H1 (cell line): ENCODE data around the gene TMX2. TPM values are rescaled to one million over a fixed set of nuclear protein-coding genes. Genes with fewer than 3 reads are reported as not detected.

Source experiments
- CTCF ChIA-PET: fragments of 300-600 bp; sonication (Branson Sonifier 250); formaldehyde crosslinking; loops from one replicate; lab custom pipeline; 2021; ENCODE audit not compliant: partially characterized antibody; lab: Charles Lee
- POLR2A ChIA-PET: fragments of 300-600 bp; sonication (Branson Sonifier 250); formaldehyde crosslinking; loops from one replicate; lab custom pipeline; 2021; ENCODE audit warnings: inconsistent platforms; ENCODE audit not compliant: partially characterized antibody; lab: Charles Lee
- DNase-seq, 2 experiments: peaks; one replicate each; pipeline versions ENCODE4 v3.0.0 to v3.0.0-alpha.2; 2010 to 2022; ENCODE audit warnings: low spot score in 2 of 2, low read depth in 1 of 2, mixed read lengths in 1 of 2
- FAIRE-seq: peaks from 2 replicates; lab custom pipeline; 2011; peaks lifted over from hg19 to GRCh38; lab: Jason Lieb, UNC
- H2AFZ ChIP-seq: 2 replicates; pipeline ENCODE4 v1.8.1; 2012; ENCODE audit warnings: low read length, inconsistent platforms
- H2AK5ac ChIP-seq: 2 replicates; pipeline ENCODE4 v1.6.1; 2013; ENCODE audit warnings: low read depth, low read length
- H2BK120ac ChIP-seq: replicated peaks from 2 replicates; pipeline ENCODE3; 2013; ENCODE audit warnings: low read depth, low read length, inconsistent platforms
- H2BK12ac ChIP-seq: 2 replicates; pipeline ENCODE4 v1.6.1; 2013; ENCODE audit warnings: low read depth, low read length
- H2BK15ac ChIP-seq: 2 replicates; pipeline ENCODE4 v1.6.1; 2013; ENCODE audit warnings: low read length
- H2BK20ac ChIP-seq: 2 replicates; pipeline ENCODE4 v1.6.1; 2013; ENCODE audit warnings: low read length
- H2BK5ac ChIP-seq: 2 replicates; pipeline ENCODE4 v1.6.1; 2013; ENCODE audit warnings: low read depth, low read length
- H3K14ac ChIP-seq: 2 replicates; pipeline ENCODE4 v1.6.1; 2013; ENCODE audit warnings: inconsistent platforms; ENCODE audit not compliant: insufficient read length
- H3K18ac ChIP-seq: 2 replicates; pipeline ENCODE4 v1.6.1; 2013; ENCODE audit warnings: low read length; ENCODE audit errors: extremely low read depth
- H3K23ac ChIP-seq: 2 replicates; pipeline ENCODE4 v1.6.1; 2013; ENCODE audit warnings: inconsistent platforms; ENCODE audit not compliant: insufficient read length
- H3K23me2 ChIP-seq: 2 replicates; pipeline ENCODE4 v1.6.1; 2013; ENCODE audit warnings: low read depth, low read length
- H3K27ac ChIP-seq: 2 replicates; pipeline ENCODE4 v1.6.1; 2011; ENCODE audit warnings: low read depth, low read length, inconsistent platforms
- H3K27me3 ChIP-seq, 4 experiments: replicated peaks in 1 of 4; 1 replicate in 1 of 4; 2 replicates in 3 of 4; pipeline versions ENCODE4 v1.6.1 to v1.8.1; 2011 to 2013; ENCODE audit warnings: low read length in 3 of 4, mild to moderate bottlenecking in 3 of 4, inconsistent platforms in 2 of 4, mixed read lengths in 2 of 4, moderate library complexity in 1 of 4; ENCODE audit not compliant: control insufficient read depth in 3 of 4, insufficient read depth in 3 of 4; ENCODE audit errors: extremely low read depth in 1 of 4
- H3K36me3 ChIP-seq, 4 experiments: 2 replicates each; pipeline versions ENCODE4 v1.6.1 to v1.8.1; 2011 to 2013; ENCODE audit warnings: mild to moderate bottlenecking in 4 of 4, low read length in 3 of 4, moderate library complexity in 2 of 4, control low read depth in 1 of 4, inconsistent platforms in 1 of 4; ENCODE audit not compliant: insufficient read depth in 4 of 4, control insufficient read depth in 2 of 4
- H3K4ac ChIP-seq: replicated peaks from 2 replicates; pipeline ENCODE3; 2013; ENCODE audit warnings: low read length, low read depth, mixed read lengths, inconsistent platforms; ENCODE audit not compliant: insufficient read length
- H3K4me1 ChIP-seq, 4 experiments: replicated peaks in 1 of 4; 1 replicate in 1 of 4; 2 replicates in 3 of 4; pipeline versions ENCODE4 v1.6.1 to v1.8.1; 2011 to 2013; ENCODE audit warnings: low read length in 3 of 4, inconsistent platforms in 2 of 4, mixed read lengths in 1 of 4; ENCODE audit not compliant: insufficient read depth in 4 of 4, control insufficient read depth in 3 of 4
- H3K4me2 ChIP-seq, 2 experiments: 2 replicates each; pipeline versions ENCODE4 v1.6.1 to v1.8.1; 2011 to 2013; ENCODE audit warnings: low read depth in 2 of 2, low read length in 2 of 2, control low read depth in 1 of 2, inconsistent platforms in 1 of 2, mild to moderate bottlenecking in 1 of 2; ENCODE audit not compliant: insufficient read depth in 1 of 2
- H3K4me3 ChIP-seq, 4 experiments: fragments of 200-600, 300-600 bp in 1 of 4; sonication (generic), shearing (Covaris generic), sonication (Bioruptor Twin) in 1 of 4; 2 replicates each; pipeline versions ENCODE4 v1.5.1 to v1.8.1; 2011 to 2016; ENCODE audit warnings: low read length in 4 of 4, low read depth in 3 of 4, control low read depth in 2 of 4, inconsistent platforms in 2 of 4, mild to moderate bottlenecking in 2 of 4, mixed read lengths in 1 of 4, moderate library complexity in 1 of 4; ENCODE audit not compliant: insufficient read depth in 2 of 4; ENCODE audit errors: extremely low read depth in 1 of 4
- H3K56ac ChIP-seq: replicated peaks from 2 replicates; pipeline ENCODE3; 2013; ENCODE audit warnings: low read depth, mild to moderate bottlenecking, mixed read lengths, low read length, inconsistent platforms; ENCODE audit not compliant: insufficient read length
- H3K79me1 ChIP-seq: 2 replicates; pipeline ENCODE4 v1.6.1; 2013; ENCODE audit warnings: low read depth, low read length, control low read depth
- H3K79me2 ChIP-seq, 2 experiments: 2 replicates each; pipeline versions ENCODE4 v1.6.1 to v1.8.1; 2012 to 2013; ENCODE audit warnings: low read length in 2 of 2, mild to moderate bottlenecking in 2 of 2, inconsistent platforms in 1 of 2; ENCODE audit not compliant: insufficient read depth in 2 of 2, control insufficient read depth in 1 of 2
- H3K9ac ChIP-seq, 4 experiments: replicated peaks in 1 of 4; 1 replicate in 1 of 4; 2 replicates in 3 of 4; pipeline versions ENCODE4 v1.6.1 to v1.8.1; 2011 to 2013; ENCODE audit warnings: low read depth in 3 of 4, low read length in 3 of 4, control low read depth in 2 of 4, mild to moderate bottlenecking in 2 of 4, moderate library complexity in 2 of 4, inconsistent platforms in 1 of 4; ENCODE audit errors: extremely low read depth in 1 of 4
- H3K9me3 ChIP-seq, 2 experiments: 2 replicates each; pipeline versions ENCODE4 v1.6.1 to v1.8.1; 2012 to 2013; ENCODE audit warnings: mild to moderate bottlenecking in 2 of 2, moderate library complexity in 2 of 2, control low read depth in 1 of 2, inconsistent platforms in 1 of 2, low read depth in 1 of 2, low read length in 1 of 2, mixed read lengths in 1 of 2; ENCODE audit not compliant: insufficient read depth in 2 of 2
- H4K20me1 ChIP-seq, 2 experiments: replicated peaks in 1 of 2; 2 replicates each; pipeline versions ENCODE3 to v1.8.1; 2011 to 2013; ENCODE audit warnings: inconsistent platforms in 2 of 2, low read length in 2 of 2, mild to moderate bottlenecking in 1 of 2; ENCODE audit not compliant: insufficient read depth in 2 of 2, control insufficient read depth in 1 of 2
- H4K5ac ChIP-seq: 2 replicates; pipeline ENCODE4 v1.6.1; 2013; ENCODE audit warnings: low read length, low read depth, mixed read lengths, inconsistent platforms; ENCODE audit not compliant: insufficient read length
- H4K8ac ChIP-seq: 2 replicates; pipeline ENCODE4 v1.8.0; 2013; ENCODE audit warnings: mild to moderate bottlenecking, moderate library complexity, low read length, inconsistent platforms; ENCODE audit not compliant: insufficient read depth; ENCODE audit errors: extremely low read depth
- H4K91ac ChIP-seq: replicated peaks from 2 replicates; pipeline ENCODE3; 2013; ENCODE audit warnings: low read length, mixed read lengths, inconsistent platforms; ENCODE audit not compliant: insufficient read length
- ASH2L ChIP-seq: fragments of 200-600, 300-600 bp; sonication (generic); IDR thresholded peaks from one replicate; pipeline ENCODE4 v1.7.1; 2017; ENCODE audit warnings: low read length
- CREB1 ChIP-seq: IDR thresholded peaks from 2 replicates; pipeline ENCODE4 v1.6.1; 2012; ENCODE audit warnings: inconsistent platforms
- EZH2 ChIP-seq: fragments of 200-600 bp; sonication (generic); IDR thresholded peaks from 2 replicates; pipeline ENCODE4 v1.7.1; 2012; ENCODE audit warnings: low read depth, mild to moderate bottlenecking, moderate library complexity, low read length, inconsistent platforms; ENCODE audit not compliant: severe bottlenecking
- POLR2AphosphoS5 ChIP-seq: IDR thresholded peaks from 2 replicates; pipeline ENCODE4 v1.6.1; 2011; ENCODE audit warnings: low read depth, low read length
- POU5F1 ChIP-seq: IDR thresholded peaks from 2 replicates; pipeline ENCODE4 v1.6.1; 2011; ENCODE audit warnings: low read depth, mild to moderate bottlenecking, low read length, moderate library complexity
- RXRA ChIP-seq: IDR thresholded peaks from 2 replicates; pipeline ENCODE4 v1.6.1; 2011; ENCODE audit warnings: low read depth, mild to moderate bottlenecking, low read length, moderate library complexity; ENCODE audit not compliant: insufficient read depth
- SRF ChIP-seq: IDR thresholded peaks from 2 replicates; pipeline ENCODE4 v1.6.1; 2011; ENCODE audit warnings: mild to moderate bottlenecking, low read depth, low read length, moderate library complexity
- SUZ12 ChIP-seq: fragments of 200-600 bp; sonication (generic); IDR thresholded peaks from 2 replicates; pipeline ENCODE4 v1.6.1; 2012; ENCODE audit warnings: mild to moderate bottlenecking, inconsistent platforms, low read length, moderate library complexity, mixed read lengths
- TAF1 ChIP-seq: IDR thresholded peaks from 2 replicates; pipeline ENCODE4 v1.6.1; 2011; ENCODE audit warnings: mild to moderate bottlenecking, low read depth, low read length
- TEAD4 ChIP-seq: IDR thresholded peaks from 2 replicates; pipeline ENCODE4 v1.6.1; 2012; ENCODE audit warnings: low read depth, low read length, inconsistent platforms, mixed read lengths
- WGBS, 2 experiments: shearing (Covaris generic) in 1 of 2; methylation state at CpG; one replicate each; pipeline versions ENCODE4 v1.1.6 to v1.1.7; 2013 to 2015; ENCODE audit warnings: low lambda C conversion rate in 2 of 2, mixed read lengths in 2 of 2, inconsistent platforms in 1 of 2, low coverage in 1 of 2, missing lambda C conversion rate in 1 of 2; ENCODE audit not compliant: insufficient replicate concordance in 2 of 2, insufficient coverage in 1 of 2, insufficient read length in 1 of 2; ENCODE audit errors: extremely low coverage in 1 of 2, missing lambda C conversion rate in 1 of 2; 5-methylcytosine and 5-hydroxymethylcytosine counted together
- polyA plus RNA-seq, 7 experiments: library from polyadenylated mRNA; depleted of rRNA in 3 of 7; stranded (reverse) in 5 of 7; unstranded in 2 of 7; fragments of >200 nt in 5 of 7; fragments of 200-250 nt in 2 of 7; gene quantifications; 1 replicate in 5 of 7; 2 replicates in 1 of 7; 4 replicates in 1 of 7; pipeline versions ENCODE4 v1.2.1 to v1.2.3, GENCODE V29; 2011 to 2013; ENCODE audit warnings: missing spikeins in 2 of 7, mixed read lengths in 2 of 7
- total RNA-seq: library from RNA; stranded (reverse); fragmentation: NEBNext Ultra II Directional; extraction: Animal tissue kit (Norgen Biotek cat#: 25700); gene quantifications from 2 replicates; pipeline ENCODE4 v1.2.1, GENCODE V29; 2021
- TF ChIP-seq, protein P1 (sequence below), 3 experiments: IDR thresholded peaks; 1 replicate in 2 of 3; 2 replicates in 1 of 3; pipeline versions ENCODE4 v1.5.1 to v1.6.1; 2011; ENCODE audit warnings: low read length in 3 of 3, mild to moderate bottlenecking in 3 of 3, inconsistent platforms in 2 of 3, low read depth in 1 of 3, moderate library complexity in 1 of 3; ENCODE audit not compliant: insufficient read depth in 1 of 3; ENCODE audit errors: control extremely low read depth in 1 of 3

TMX2 gene
- total and polyA plus RNA-seq, 2 of the 8 experiments (the other 6 are each of a cell fraction or from before 2014, with no cell fraction given): 70.4 to 100.0 TPM

DNA sequence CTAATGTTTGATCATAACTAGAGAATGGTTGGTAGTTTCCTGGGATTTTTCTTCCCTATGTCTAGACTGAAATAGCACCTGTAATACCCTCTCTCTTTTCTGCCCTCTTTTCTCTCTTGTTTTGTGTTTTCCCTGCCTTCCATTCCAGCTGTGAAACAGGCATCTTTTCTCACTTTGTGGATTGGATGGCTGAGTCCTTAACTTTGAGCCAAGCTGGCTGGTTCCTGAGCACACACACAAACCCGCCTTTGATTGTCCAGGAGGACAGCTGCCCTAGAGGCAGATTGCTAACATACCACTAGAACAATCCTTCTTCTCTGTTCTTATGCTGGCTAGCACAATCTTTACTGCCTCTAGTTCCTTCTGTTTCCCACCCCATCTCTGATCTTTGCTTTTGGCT is 66.9 kb downstream of the TMX2 start:
- Histone ChIP-seq H2BK20ac (peak overlapping the region; percentile 89; the same call in 1 of the 2 replicates), H3K23ac (no peak overlapping the region), H3K9ac (peak overlapping the region in 2 of 4 experiments; percentile 5 to 64; a peak in 1 of 7 replicates), H3K18ac (no peak overlapping the region), H3K9me3 (no peaks in the 10 kb centered on the region), H2BK15ac (no peak overlapping the region), H2AFZ (no peak overlapping the region), H3K4me1 (peaks cover 23 to 44% (median 38%) of the 10 kb centered on the region in 4 experiments), H3K56ac (no peak overlapping the region), H2BK5ac (peak overlapping the region; percentile 81; the same call in 1 of the 2 replicates), H3K4ac (no peak overlapping the region), H3K36me3 (no peaks in the 10 kb centered on the region), H3K4me3 (peak overlapping the region in 1 of 4 experiments; percentile 39; a peak in 1 of 8 replicates), H3K27ac (peak overlapping the region; percentile 89), H2AK5ac (no peak overlapping the region), H2BK120ac (no peak overlapping the region), H4K8ac (no peak overlapping the region), H3K4me2 (peak overlapping the region; percentile 55 to 63), H3K79me1 (peaks cover 5% of the 10 kb centered on the region), H3K23me2 (no peaks in the 10 kb centered on the region), H3K27me3 (no peaks in the 10 kb centered on the region), H3K79me2 (peaks cover 26 to 94% of the 10 kb centered on the region in 2 experiments), H4K20me1 (peaks cover 3 to 15% of the 10 kb centered on the region in 2 experiments), H2BK12ac (peak overlapping the region; percentile 60; the same call in 1 of the 2 replicates), H4K5ac (no peak overlapping the region), H3K14ac (no peak overlapping the region), H4K91ac (no peak overlapping the region)
- ChIA-PET POLR2A (interaction anchor here (0.8 to 14.4 kb wide), 14 partner anchors 8 to 1148 kb away, joined by 3 to 329 read pairs (median 8); partner anchors contain the start of genes BTBD18 and CTNND1), CTCF (interaction anchor here (1.0 to 9.6 kb wide), 9 partner anchors 8 to 28 kb away, joined by 3 to 86 read pairs (median 4); partner anchors contain the start of genes BTBD18 and CTNND1)
- 69% methylated on average over 1 of the region's 1 CpG; no CpG with 5 or more reads in 1 of the 2 experiments for WGBS, 2 experiments
- DNase-seq: no peak
- peak; percentile 24 for FAIRE-seq
- TF ChIP-seq CREB1: no peak
- TF ChIP-seq POU5F1: no peak
- TF ChIP-seq EZH2: no peak
- 0 out of 2 replicates have a peak, but pooled peaks have one; percentile 17 for TF ChIP-seq POLR2AphosphoS5
- TF ChIP-seq RXRA: no peak
- TF ChIP-seq, protein P1, sequence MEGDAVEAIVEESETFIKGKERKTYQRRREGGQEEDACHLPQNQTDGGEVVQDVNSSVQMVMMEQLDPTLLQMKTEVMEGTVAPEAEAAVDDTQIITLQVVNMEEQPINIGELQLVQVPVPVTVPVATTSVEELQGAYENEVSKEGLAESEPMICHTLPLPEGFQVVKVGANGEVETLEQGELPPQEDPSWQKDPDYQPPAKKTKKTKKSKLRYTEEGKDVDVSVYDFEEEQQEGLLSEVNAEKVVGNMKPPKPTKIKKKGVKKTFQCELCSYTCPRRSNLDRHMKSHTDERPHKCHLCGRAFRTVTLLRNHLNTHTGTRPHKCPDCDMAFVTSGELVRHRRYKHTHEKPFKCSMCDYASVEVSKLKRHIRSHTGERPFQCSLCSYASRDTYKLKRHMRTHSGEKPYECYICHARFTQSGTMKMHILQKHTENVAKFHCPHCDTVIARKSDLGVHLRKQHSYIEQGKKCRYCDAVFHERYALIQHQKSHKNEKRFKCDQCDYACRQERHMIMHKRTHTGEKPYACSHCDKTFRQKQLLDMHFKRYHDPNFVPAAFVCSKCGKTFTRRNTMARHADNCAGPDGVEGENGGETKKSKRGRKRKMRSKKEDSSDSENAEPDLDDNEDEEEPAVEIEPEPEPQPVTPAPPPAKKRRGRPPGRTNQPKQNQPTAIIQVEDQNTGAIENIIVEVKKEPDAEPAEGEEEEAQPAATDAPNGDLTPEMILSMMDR (IDR thresholded peaks at IDR 0.05; ENCODE audit: control extremely low read depth in 1 of 3, insufficient read depth in 1 of 3, low read depth in 1 of 3, low read length in 3 of 3): no peak
- TF ChIP-seq SRF: no peak
- TF ChIP-seq TAF1: no peak
- 0 out of 2 replicates have a peak, but pooled peaks have one; percentile 36 for TF ChIP-seq TEAD4
- TF ChIP-seq SUZ12: no peak
- TF ChIP-seq ASH2L: no peak
